GM12865 (cell line): ENCODE data around the gene SLC17A5.

ENCODE experiments used
- DNase-seq: peaks from one replicate; pipeline ENCODE4 v3.0.0; 2010; ENCODE audit warnings: low read depth
- H3K4me3 ChIP-seq: 2 replicates; pipeline ENCODE4 v1.5.1; 2011; ENCODE audit warnings: mild to moderate bottlenecking, low read depth, low read length, control low read depth
- CTCF ChIP-seq: IDR thresholded peaks from 2 replicates; pipeline ENCODE4 v1.5.1; 2011; ENCODE audit warnings: low read length, control low read depth, low read depth, inconsistent platforms; ENCODE audit not compliant: insufficient read depth; ENCODE audit errors: missing control alignments

Gene SLC17A5

GRCh38 chr6:73614802-73615201, 39.0 kb downstream of the SLC17A5 start:
- TF ChIP-seq CTCF, result no peak
- H3K4me3 ChIP-seq, result no peak overlapping the region
- DNase-seq, result no peak

GRCh38 chr6:73613806-73614536, 39.8 kb downstream of the SLC17A5 start:
- no peak overlapping the region for H3K4me3 ChIP-seq
- TF ChIP-seq CTCF, result no peak
- DNase-seq, result no peak

- TF ChIP-seq CTCF, result no peak
- DNase-seq, result no peak
- H3K4me3 ChIP-seq, result no peak overlapping the region
These were observed 41.2 kb downstream of the SLC17A5 start for GRCh38 chr6:73612611-73613010.

- TF ChIP-seq CTCF, result peak; percentile 35
- H3K4me3 ChIP-seq, result no peak overlapping the region
- DNase-seq, result peak; percentile 50
These were observed 43.1 kb downstream of the SLC17A5 start for GRCh38 chr6:73610444-73611275.

- DNase-seq, result no peak
- H3K4me3 ChIP-seq, result no peak overlapping the region
- TF ChIP-seq CTCF, result no peak
These were observed 45.0 kb downstream of the SLC17A5 start for GRCh38 chr6:73608761-73609160.

- TF ChIP-seq CTCF, result no peak
- peak; percentile 12 for DNase-seq
- H3K4me3 ChIP-seq, result no peak overlapping the region
These were observed 47.4 kb downstream of the SLC17A5 start for GRCh38 chr6:73606428-73606827.
